Prostate gland (tissue), 2 donors: ENCODE measurements around the gene TRIM34.

Experiments
- POLR2A ChIP-seq: fragments of 450-650 bp; IDR thresholded peaks from one replicate; pipeline ENCODE4 v1.6.1; 2016; ENCODE audit warnings: antibody characterized with exemption, mild to moderate bottlenecking
- TF ChIP-seq, protein P1 (sequence below), 4 experiments: fragments of 200-600 bp in 2 of 4; fragments of 450-650 bp in 2 of 4; sonication (generic) in 2 of 4; IDR thresholded peaks; 1 replicate in 3 of 4; 2 replicates in 1 of 4; pipeline ENCODE4 v1.5.1; 2016 to 2019; ENCODE audit warnings: antibody characterized with exemption in 4 of 4, mild to moderate bottlenecking in 2 of 4, moderate library complexity in 2 of 4

DNA sequence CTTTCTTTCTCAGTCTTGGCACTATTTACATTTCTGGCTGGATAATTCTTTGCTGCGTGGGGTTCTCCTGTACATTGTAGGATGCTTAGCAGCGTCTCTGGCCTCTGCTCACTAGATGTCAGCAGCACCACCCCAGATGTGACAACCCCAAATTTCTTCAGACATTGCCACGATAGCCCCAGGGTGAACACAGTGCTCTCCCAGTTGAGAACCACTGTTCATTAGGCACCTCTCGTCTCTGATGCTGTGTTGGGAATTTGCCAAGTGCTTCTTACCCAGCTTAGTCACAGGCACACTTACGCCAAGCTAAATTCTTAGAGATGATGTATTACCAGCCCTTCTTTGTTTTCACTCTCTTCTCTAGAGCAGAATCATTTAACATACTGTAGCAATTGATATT is 19.0 kb upstream of the TRIM34 start:
- no peak for TF ChIP-seq POLR2A
- TF ChIP-seq, protein P1, sequence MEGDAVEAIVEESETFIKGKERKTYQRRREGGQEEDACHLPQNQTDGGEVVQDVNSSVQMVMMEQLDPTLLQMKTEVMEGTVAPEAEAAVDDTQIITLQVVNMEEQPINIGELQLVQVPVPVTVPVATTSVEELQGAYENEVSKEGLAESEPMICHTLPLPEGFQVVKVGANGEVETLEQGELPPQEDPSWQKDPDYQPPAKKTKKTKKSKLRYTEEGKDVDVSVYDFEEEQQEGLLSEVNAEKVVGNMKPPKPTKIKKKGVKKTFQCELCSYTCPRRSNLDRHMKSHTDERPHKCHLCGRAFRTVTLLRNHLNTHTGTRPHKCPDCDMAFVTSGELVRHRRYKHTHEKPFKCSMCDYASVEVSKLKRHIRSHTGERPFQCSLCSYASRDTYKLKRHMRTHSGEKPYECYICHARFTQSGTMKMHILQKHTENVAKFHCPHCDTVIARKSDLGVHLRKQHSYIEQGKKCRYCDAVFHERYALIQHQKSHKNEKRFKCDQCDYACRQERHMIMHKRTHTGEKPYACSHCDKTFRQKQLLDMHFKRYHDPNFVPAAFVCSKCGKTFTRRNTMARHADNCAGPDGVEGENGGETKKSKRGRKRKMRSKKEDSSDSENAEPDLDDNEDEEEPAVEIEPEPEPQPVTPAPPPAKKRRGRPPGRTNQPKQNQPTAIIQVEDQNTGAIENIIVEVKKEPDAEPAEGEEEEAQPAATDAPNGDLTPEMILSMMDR (IDR thresholded peaks at IDR 0.05) = no peak
